Right lobe of liver (tissue), 4 donors: Measurements from ENCODE around the gene OXCT2.
"Not testable (repeated sequence)": the region's sequence is repeated elsewhere in the genome, so short reads cannot be mapped to it uniquely, and the experiment has no call there.

ENCODE experiments used
- CTCF ChIP-seq, 4 donors: fragments of 200-600 bp in 3 of 4; fragments of 450-650 bp in 1 of 4; IDR thresholded peaks; one replicate each; pipeline versions ENCODE4 v1.5.1 to v1.8.0; 2016 to 2022; ENCODE audit warnings: antibody characterized with exemption in 4 of 4, mild to moderate bottlenecking in 2 of 4
- POLR2A ChIP-seq: fragments of 450-650 bp; IDR thresholded peaks from one replicate; pipeline ENCODE4 v1.6.1; 2017; ENCODE audit warnings: antibody characterized with exemption, mild to moderate bottlenecking
- donor health status: DM: no; HTN: no; CAD: no.
- donor health status: DM: no; HTN: no; CAD: no.
- donor health status: DM: no; HTN: yes; CAD: no.

- not testable (repeated sequence) for TF ChIP-seq POLR2A; CTCF (IDR thresholded peaks at IDR 0.05)
Observed at GRCh38 chr1:39764512-39764911, 6.6 kb downstream of the OXCT2 start.
